Measurements from ENCODE around the gene C9orf78. TPM values are rescaled to one million over a fixed set of nuclear protein-coding genes. Genes with fewer than 3 reads are reported as not detected.

Gene C9orf78, protein sequence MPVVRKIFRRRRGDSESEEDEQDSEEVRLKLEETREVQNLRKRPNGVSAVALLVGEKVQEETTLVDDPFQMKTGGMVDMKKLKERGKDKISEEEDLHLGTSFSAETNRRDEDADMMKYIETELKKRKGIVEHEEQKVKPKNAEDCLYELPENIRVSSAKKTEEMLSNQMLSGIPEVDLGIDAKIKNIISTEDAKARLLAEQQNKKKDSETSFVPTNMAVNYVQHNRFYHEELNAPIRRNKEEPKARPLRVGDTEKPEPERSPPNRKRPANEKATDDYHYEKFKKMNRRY
- 10 to 100 TPM; 70.0 to 72.3 TPM for total RNA-seq

DNA sequence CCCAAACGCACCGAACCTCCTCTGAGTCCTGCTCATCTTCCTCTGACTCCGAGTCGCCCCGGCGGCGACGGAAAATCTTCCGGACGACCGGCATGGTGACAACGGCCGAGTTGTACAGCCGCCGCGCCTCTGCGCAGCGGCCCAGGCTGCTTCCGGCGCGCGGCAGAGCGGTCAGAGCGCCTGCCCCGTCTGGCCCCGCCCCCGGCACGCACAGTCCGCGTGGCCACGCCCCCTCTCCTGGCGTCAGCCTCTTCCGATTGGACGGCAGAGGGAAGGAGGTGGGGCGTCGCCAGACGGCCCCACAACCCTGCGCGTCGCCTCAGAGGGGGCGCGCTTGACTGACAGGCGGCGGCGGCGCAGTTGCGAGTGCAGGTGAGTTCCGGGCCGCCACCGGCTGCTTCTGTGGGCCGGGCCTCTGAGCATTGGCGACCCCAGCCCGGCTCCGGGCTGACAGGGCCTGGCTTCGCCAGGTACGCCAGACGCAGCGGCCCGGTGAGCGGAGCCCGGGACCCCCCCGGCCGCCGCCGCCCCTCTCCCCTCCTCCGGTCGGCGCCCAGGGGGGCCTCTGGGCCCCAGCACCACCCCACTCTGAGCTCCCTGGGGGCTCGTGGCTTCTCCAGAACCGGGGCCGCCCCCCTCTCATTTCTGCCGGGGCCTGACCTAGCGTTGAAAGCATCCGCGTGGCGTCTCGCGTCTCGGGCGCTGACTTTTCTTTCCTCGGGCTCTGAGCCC is at the start of gene C9orf78, which contains the start of gene USP20:
C9orf78 (minus strand) TSS at position 148 of the 732 bp plus-strand sequence; CDS start at position 94, 54 bp downstream.
USP20 (plus strand) TSS at position 331 of the 732 bp plus-strand sequence. CDS start 17,098 bp downstream, outside the sequence.
- CTCF ChIA-PET = interaction anchor here (0.6 to 1.3 kb wide), 3 partner anchors 15 to 109 kb away, joined by 3 to 9 read pairs (median 3); no protein-coding TSS in a partner anchor
- POLR2A ChIA-PET = interaction anchor here (0.6 to 1.6 kb wide), 7 partner anchors 12 to 294 kb away, joined by 3 to 7 read pairs (median 3); partner anchors contain the start of gene TOR1A

- ChIA-PET CTCF (interaction anchor here (0.5 to 2.8 kb wide), 17 partner anchors 15 to 354 kb away, joined by 3 to 13 read pairs (median 4); partner anchors contain the start of genes GPR107 and TOR1B), POLR2A (interaction anchor here (0.6 to 4.6 kb wide), 4 partner anchors 16 to 158 kb away, joined by 4 to 38 read pairs (median 6); partner anchors contain the start of gene FNBP1)
Measured at GRCh38 chr9:129884220-129885017, 49.3 kb upstream of the C9orf78 start.

DNA sequence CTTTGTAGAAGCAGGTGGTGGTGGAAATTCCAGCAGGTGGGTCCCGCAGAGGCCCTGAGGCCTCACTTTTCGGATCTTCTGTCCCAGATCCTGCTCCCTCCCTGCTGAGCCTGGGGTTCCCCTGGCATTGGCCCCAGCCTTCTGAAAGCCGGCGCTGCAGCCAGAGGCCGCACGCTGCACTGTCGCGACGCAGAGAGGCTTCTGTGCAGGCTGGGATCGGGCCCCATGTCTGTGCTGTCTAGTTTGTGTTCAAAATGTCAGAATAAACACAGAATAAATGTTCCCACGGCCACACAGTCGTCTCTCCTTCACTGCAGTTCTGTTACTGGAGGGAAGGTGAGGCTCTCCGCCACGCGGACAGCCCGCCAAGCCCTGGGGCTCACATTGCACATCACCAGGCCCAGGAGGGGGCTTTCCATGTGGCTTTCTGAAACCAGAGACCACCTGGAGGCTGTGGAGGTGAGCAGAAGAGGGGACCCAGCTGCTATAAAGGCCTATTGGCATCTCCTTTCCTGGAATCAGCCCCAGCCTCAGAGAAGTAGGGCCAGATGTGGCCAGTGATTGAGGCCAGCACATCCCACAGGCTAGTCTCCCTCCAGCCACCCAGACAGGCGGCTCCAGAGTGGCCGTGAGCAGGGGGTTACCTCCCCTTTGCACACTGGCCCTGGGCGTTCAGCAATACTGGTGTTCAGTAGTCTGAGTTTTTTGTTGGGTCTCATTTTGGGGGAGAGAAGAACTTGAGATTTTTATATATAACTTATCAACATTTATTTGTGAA is 46.7 kb upstream of the C9orf78 start:
- CTCF ChIA-PET = interaction anchor here (1.0 to 1.5 kb wide), 2 partner anchors 17 to 187 kb away, joined by 3 read pairs; no protein-coding TSS in a partner anchor
- POLR2A ChIA-PET = no interaction called here

DNA sequence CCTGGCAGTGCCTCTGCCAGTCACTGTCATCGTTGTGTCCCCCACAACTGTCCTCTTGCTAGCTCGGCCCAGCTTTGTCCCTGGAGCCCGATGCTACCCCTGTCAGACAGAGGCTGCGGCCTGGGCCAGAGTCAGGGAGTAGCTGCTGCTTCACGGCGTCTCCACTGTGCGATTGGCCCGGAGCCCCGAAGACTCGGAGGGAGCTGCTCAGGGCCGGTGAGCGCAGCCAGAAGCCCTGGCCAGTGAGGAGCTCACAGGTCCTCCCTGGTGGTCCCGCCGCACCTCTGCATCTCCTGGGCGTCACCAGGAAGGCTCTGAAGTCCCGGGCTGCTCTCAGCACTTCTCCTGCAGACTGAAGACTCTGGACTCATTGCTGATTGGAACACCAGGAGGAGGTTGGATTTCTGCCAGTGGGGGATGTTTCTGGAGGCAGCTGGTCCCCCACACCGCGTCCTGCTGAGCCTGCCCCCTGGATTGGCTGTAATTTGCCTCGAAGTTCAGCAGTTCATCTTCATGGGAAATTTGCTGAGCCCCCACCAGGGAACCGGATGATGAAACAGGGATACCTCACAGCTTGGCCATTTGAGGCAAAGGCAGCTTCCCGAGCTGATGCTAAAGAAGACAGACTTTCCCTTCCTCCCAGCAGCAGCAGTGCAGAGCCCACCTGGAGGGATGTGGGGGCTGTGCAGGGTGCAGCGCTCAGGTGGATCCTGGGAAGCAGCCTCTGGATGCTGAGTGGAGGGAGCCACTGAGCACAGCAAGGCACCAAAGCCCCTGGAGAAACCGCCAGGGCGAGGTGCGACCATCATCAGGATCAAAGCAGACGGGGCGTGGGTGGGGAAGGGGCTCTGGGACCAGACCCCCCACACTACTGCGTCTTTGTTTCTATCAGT is 45.8 kb upstream of the C9orf78 start:
- POLR2A ChIA-PET = no interaction called here
- CTCF ChIA-PET = interaction anchor here (1.5 kb wide), 1 partner anchor 16 kb away, joined by 3 read pairs; no protein-coding TSS in a partner anchor

- ChIA-PET CTCF (no interaction called here), POLR2A (no interaction called here)
Measured at GRCh38 chr9:129879991-129880653, 45.0 kb upstream of the C9orf78 start.

- ChIA-PET CTCF (interaction anchor here (0.6 to 1.0 kb wide), 2 partner anchors 11 to 353 kb away, joined by 3 to 4 read pairs; no protein-coding TSS in a partner anchor), POLR2A (no interaction called here)
Measured at GRCh38 chr9:129879103-129879699, 44.1 kb upstream of the C9orf78 start.

DNA sequence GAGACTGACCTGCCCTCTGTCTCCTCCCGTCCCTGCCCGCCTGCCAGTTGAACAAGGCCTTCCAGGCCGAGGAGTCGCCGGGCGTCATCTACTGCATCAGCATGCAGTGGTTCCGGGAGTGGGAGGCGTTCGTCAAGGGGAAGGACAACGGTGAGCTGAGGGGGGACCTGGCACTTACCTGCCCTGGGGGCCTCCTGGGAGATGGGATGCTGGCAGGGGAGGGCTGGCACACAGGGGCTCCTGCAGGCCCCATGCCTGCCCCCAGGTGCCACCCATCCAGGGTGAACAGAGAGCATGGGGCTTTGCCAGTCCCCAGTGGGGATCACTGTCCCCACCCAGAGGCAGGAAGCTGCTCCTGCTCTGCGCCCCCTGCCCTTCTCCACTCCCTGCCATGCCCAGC is 43.2 kb upstream of the C9orf78 start:
- POLR2A ChIA-PET = no interaction called here
- CTCF ChIA-PET = interaction anchor here (0.6 to 1.0 kb wide), 2 partner anchors 10 to 354 kb away, joined by 3 to 4 read pairs; no protein-coding TSS in a partner anchor

- CTCF ChIA-PET = no interaction called here
- POLR2A ChIA-PET = no interaction called here
Measured at GRCh38 chr9:129876815-129877214, 41.7 kb upstream of the C9orf78 start.

DNA sequence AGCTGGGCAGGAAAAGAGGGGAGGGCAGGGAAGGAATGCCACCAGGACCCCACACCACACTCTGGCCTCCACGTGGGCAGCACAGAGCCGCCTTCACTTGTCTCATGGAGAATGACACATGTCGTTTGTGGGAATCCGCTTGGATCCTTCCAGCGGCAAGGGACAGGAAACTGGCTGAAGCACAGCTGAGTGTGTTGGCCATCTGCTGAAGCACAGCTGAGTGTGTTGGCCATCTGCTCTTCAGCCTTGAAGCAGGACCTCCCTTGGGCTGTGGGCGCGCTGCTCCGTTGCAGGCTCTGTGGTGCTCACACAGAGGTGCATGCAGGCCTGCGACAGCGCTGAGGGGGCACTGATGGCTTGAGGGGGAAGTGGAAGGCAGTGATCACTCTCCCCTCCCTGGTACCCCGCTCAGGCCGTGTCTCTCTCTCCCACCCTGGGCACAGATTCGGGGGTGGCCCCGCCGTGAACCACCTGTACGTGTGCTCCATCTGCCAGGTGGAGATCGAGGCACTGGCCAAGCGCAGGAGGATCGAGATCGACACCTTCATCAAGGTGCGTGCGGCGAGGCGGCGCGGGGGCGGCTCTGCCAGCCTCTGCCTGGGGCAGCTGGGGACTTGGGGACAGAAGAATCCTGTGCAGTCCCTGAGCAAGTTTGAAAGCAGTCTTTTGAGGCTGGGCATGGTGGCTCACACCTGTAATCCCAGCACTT is 40.8 kb upstream of the C9orf78 start:
- CTCF ChIA-PET = interaction anchor here (0.6 to 1.5 kb wide), 2 partner anchors 13 to 162 kb away, joined by 3 to 5 read pairs; no protein-coding TSS in a partner anchor
- POLR2A ChIA-PET = interaction anchor here (0.7 kb wide), 1 partner anchor 572 kb away, joined by 4 read pairs; no protein-coding TSS in a partner anchor

DNA sequence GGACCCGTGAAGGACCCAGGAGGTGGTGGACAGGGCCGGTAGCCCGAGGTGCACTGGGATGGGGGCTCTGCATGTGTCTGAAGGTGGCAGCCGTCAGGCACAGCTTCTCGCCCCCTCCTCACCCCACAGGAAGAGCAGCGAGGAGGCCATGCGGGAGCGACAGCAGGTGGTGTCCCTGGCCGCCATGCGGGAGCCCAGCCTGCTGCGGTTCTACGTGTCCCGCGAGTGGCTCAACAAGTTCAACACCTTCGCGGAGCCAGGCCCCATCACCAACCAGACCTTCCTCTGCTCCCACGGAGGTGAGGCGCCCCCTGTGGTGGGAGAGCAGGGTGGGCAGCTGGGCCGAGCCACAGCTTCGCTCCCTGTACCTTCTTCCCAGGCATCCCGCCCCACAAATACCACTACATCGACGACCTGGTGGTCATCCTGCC is 40.1 kb upstream of the C9orf78 start:
- POLR2A ChIA-PET = no interaction called here
- CTCF ChIA-PET = interaction anchor here (1.5 kb wide), 1 partner anchor 13 kb away, joined by 3 read pairs; no protein-coding TSS in a partner anchor

DNA sequence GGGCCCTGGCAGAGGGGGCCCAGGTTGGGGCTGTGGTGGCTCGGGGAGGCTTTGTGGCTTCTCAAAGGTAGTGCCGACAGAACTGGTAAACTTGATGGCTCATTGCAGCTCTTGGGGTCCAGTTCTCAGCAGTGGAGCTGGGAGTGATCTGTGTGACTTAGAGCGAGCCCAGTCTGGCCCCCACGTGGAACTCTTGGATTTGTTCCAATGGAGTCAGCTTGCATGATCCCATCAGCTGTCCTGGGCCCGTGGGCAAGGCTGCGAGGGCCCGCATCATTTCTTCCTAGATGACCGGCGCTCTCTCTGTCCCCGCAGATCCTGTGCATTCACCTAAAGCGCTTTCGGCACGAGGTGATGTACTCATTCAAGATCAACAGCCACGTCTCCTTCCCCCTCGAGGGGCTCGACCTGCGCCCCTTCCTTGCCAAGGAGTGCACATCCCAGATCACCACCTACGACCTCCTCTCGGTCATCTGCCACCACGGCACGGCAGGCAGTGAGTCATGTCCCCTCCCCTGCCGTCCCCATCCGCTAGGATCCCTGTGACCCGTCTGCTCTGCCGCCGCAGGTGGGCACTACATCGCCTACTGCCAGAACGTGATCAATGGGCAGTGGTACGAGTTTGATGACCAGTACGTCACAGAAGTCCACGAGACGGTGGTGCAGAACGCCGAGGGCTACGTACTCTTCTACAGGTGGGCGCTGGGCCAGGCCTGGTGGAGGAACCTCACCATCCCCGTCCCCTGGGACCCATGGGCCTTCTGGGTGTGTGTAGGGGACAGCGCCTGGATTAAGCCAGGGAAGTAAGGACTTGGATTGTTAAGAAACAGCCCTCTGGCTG is 39.4 kb upstream of the C9orf78 start:
- POLR2A ChIA-PET = no interaction called here
- CTCF ChIA-PET = no interaction called here

- ChIA-PET POLR2A (interaction anchor here (0.7 kb wide), 1 partner anchor 1012 kb away, joined by 6 read pairs; no protein-coding TSS in a partner anchor), CTCF (interaction anchor here (0.6 kb wide), 1 partner anchor 800 kb away, joined by 3 read pairs; no protein-coding TSS in a partner anchor)
Measured at GRCh38 chr9:129873563-129874190, 38.6 kb upstream of the C9orf78 start.

GRCh38 chr9:129871046-129871445 is 36.0 kb upstream of the C9orf78 start:
- ChIA-PET POLR2A (no interaction called here), CTCF (interaction anchor here (1.5 kb wide), 1 partner anchor 16 kb away, joined by 3 read pairs; no protein-coding TSS in a partner anchor)
